ENCODE data around the gene PYGL. TPM values are rescaled to one million over a fixed set of nuclear protein-coding genes. Genes with fewer than 3 reads are reported as not detected.

The PYGL gene
- total RNA-seq, 1 experiment from 2014 or later, result 23.0 TPM

DNA sequence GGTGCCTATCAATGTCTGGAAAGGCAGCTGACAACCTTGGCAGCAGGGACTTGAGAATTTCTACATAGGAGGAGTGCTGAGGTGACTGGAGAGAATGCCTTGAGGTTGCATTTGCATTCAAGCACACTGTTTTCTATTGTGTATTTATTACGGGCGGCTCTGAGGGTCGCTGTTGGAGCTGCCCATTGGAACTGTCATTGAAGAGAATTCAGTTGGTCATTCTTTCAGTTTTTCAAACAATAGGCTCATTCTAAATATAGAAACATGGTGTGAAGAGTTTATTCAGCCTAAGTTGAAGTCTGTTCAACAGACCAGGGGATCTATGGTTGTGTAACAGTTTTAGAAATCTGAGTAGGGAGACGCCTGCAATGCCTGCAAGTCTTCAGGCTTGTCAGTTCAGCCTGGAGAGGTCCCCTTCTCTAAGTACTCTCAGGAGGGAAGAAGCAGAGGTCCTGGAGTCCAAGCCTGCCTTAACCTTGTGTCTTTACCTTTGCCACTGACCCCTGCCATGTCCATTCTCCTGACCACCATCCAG is 82.2 kb downstream of the PYGL start:
- DNase-seq (ENCODE audit: low read depth, low spot score) (no peak), ATAC-seq (no peak)
- H3K27me3 ChIP-seq (ENCODE audit: control insufficient read depth, insufficient read depth, low read length), result peaks cover 8% of the 10 kb centered on the region
- no peaks in the 10 kb centered on the region; the same call in 1 of the 2 replicates for H3K4me1 ChIP-seq (ENCODE audit: control insufficient read depth, insufficient read depth, low read length)
- H3K9me3 ChIP-seq (ENCODE audit: control insufficient read depth, insufficient read depth, low read depth, low read length), result no peaks in the 10 kb centered on the region
- BruUV-seq (replicated peaks), result no TSS peak
- POLR2A ChIA-PET, result no interaction called here
- no peak overlapping the region for H3K27ac ChIP-seq (ENCODE audit: low read length)
- TF ChIP-seq, protein P1, sequence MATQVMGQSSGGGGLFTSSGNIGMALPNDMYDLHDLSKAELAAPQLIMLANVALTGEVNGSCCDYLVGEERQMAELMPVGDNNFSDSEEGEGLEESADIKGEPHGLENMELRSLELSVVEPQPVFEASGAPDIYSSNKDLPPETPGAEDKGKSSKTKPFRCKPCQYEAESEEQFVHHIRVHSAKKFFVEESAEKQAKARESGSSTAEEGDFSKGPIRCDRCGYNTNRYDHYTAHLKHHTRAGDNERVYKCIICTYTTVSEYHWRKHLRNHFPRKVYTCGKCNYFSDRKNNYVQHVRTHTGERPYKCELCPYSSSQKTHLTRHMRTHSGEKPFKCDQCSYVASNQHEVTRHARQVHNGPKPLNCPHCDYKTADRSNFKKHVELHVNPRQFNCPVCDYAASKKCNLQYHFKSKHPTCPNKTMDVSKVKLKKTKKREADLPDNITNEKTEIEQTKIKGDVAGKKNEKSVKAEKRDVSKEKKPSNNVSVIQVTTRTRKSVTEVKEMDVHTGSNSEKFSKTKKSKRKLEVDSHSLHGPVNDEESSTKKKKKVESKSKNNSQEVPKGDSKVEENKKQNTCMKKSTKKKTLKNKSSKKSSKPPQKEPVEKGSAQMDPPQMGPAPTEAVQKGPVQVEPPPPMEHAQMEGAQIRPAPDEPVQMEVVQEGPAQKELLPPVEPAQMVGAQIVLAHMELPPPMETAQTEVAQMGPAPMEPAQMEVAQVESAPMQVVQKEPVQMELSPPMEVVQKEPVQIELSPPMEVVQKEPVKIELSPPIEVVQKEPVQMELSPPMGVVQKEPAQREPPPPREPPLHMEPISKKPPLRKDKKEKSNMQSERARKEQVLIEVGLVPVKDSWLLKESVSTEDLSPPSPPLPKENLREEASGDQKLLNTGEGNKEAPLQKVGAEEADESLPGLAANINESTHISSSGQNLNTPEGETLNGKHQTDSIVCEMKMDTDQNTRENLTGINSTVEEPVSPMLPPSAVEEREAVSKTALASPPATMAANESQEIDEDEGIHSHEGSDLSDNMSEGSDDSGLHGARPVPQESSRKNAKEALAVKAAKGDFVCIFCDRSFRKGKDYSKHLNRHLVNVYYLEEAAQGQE (IDR thresholded peaks at IDR 0.05; ENCODE audit: insufficient read depth in 1 of 2, low read depth in 2 of 2, low read length in 1 of 2), result no peak
- TF ChIP-seq SIN3A (IDR thresholded peaks at IDR 0.05; ENCODE audit: borderline replicate concordance, insufficient read depth, low read depth, low read length) (no peak), TCF7L2 (IDR thresholded peaks at IDR 0.05; ENCODE audit: low read depth, low read length) (no peak), POLR2AphosphoS5 (IDR thresholded peaks at IDR 0.05; ENCODE audit: low read depth, low read length) (no peak)
- TF ChIP-seq, protein P2, sequence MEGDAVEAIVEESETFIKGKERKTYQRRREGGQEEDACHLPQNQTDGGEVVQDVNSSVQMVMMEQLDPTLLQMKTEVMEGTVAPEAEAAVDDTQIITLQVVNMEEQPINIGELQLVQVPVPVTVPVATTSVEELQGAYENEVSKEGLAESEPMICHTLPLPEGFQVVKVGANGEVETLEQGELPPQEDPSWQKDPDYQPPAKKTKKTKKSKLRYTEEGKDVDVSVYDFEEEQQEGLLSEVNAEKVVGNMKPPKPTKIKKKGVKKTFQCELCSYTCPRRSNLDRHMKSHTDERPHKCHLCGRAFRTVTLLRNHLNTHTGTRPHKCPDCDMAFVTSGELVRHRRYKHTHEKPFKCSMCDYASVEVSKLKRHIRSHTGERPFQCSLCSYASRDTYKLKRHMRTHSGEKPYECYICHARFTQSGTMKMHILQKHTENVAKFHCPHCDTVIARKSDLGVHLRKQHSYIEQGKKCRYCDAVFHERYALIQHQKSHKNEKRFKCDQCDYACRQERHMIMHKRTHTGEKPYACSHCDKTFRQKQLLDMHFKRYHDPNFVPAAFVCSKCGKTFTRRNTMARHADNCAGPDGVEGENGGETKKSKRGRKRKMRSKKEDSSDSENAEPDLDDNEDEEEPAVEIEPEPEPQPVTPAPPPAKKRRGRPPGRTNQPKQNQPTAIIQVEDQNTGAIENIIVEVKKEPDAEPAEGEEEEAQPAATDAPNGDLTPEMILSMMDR (IDR thresholded peaks at IDR 0.05), result no peak
- CTCF ChIA-PET, result no interaction called here
- no peak overlapping the region for H3K4me3 ChIP-seq (ENCODE audit: low read depth in 2 of 2, low read length in 2 of 2)
- H3K36me3 ChIP-seq (ENCODE audit: control insufficient read depth, insufficient read depth, low read length), result no peaks in the 10 kb centered on the region
- intact Hi-C loops (cut with micrococcal nuclease; ENCODE audit: unreplicated experiment), result loop anchor here (10.0 kb wide), 1 partner anchor 257 kb away; no protein-coding TSS in a partner anchor
- in situ Hi-C loops (cut with HindIII; ENCODE audit: low pct_unique_long_range_greater_than_20kb, low sequenced_read_pairs), result no loop called here

DNA sequence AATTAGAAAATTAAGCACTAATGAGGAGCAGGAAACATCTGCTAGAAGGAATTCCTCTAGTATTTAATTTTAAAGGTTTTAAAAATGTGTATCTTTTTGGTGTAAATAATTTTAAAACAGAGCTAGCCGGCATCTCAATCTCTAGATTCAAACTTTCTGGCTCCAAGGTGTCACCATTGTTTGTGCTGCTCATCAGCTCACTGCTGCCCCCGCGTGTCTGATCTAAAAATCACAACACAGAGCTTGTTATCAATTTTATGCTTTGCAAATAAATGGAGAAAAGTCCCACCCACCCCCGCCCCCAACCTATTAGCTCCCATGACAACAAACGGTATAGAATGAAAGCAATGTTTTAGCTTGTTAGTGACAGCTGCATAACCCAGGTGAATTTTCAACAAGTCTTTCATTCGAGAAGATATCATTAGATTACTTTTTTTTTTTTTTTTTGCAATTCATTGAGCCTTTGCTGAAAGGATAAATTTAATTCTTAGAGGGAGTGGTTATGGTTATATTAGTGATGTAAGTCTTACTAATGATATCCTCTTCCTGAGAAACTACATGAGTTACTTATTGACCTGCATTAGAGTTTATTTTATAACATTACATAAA is 83.7 kb downstream of the PYGL start:
- intact Hi-C loops (cut with micrococcal nuclease; ENCODE audit: unreplicated experiment), result loop anchor here (10.0 kb wide), 1 partner anchor 256 kb away; no protein-coding TSS in a partner anchor
- H3K36me3 ChIP-seq (ENCODE audit: control insufficient read depth, insufficient read depth, low read length), result no peaks in the 10 kb centered on the region
- H3K27ac ChIP-seq (ENCODE audit: low read length), result 0 out of 2 replicates have a peak overlapping the region, but pooled peaks have one; percentile 29
- H3K4me3 ChIP-seq (ENCODE audit: low read depth in 2 of 2, low read length in 2 of 2), result peak overlapping the region; percentile 47 to 75
- in situ Hi-C loops (cut with HindIII; ENCODE audit: low pct_unique_long_range_greater_than_20kb, low sequenced_read_pairs), result no loop called here
- H3K9me3 ChIP-seq (ENCODE audit: control insufficient read depth, insufficient read depth, low read depth, low read length), result no peaks in the 10 kb centered on the region
- ChIA-PET CTCF (interaction anchor here (0.5 to 2.0 kb wide), 16 partner anchors 11 to 726 kb away, joined by 3 to 13 read pairs (median 4); partner anchors contain the start of gene ABHD12B), POLR2A (interaction anchor here (0.6 kb wide), 2 partner anchors 127 to 479 kb away, joined by 4 to 8 read pairs; no protein-coding TSS in a partner anchor)
- H3K27me3 ChIP-seq (ENCODE audit: control insufficient read depth, insufficient read depth, low read length), result peaks cover 2% of the 10 kb centered on the region; the same call in 1 of the 2 replicates
- ATAC-seq (peak; percentile 71; the same call in 1 of the 2 replicates), DNase-seq (ENCODE audit: low read depth, low spot score) (peak; percentile 42)
- TF ChIP-seq, protein P2 (IDR thresholded peaks at IDR 0.05), result peak; percentile 84
- TF ChIP-seq POLR2AphosphoS5 (IDR thresholded peaks at IDR 0.05; ENCODE audit: low read depth, low read length), result no peak
- H3K4me1 ChIP-seq (ENCODE audit: control insufficient read depth, insufficient read depth, low read length), result no peaks in the 10 kb centered on the region; the same call in 1 of the 2 replicates
- no TSS peak for BruUV-seq (replicated peaks)
